Medulla oblongata (tissue), 1 donor: Measurements from ENCODE around the gene MYH9.

Experiments used
- DNase-seq: peaks from one replicate; pipeline ENCODE4 v3.0.0-alpha.2; 2015; ENCODE audit errors: extremely low spot score

Gene MYH9

DNA sequence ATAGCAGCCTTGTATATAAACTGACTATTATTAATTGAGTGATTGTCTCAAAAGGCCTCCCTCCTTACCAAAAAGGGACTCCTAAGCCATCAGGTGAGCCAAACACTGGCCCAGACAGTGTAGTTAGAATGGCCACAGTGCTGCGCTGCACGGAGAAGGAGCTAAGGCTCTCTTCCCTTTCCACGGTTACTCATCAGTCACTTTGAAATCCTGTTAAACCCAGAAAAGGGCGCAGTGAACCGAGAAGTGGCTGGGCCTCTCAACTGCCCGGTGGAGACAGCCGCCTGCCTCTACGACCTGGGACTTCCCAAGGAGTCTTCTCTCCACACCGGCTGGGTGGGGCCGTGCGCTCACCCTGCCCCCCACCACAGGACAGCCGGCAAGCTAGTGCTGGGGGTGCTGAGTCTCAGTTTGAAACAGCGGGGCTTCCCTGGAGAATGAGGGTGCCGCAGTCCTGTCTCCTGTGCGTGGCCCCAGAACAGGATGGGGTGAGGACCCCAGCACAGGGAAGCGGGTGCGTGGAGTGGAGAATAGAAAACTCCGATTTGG lies 1.3 kb downstream of the MYH9 start:
- DNase-seq = peak; percentile 65

- peak; percentile 42 for DNase-seq
Measured at GRCh38 chr22:36385491-36386350, 2.0 kb downstream of the MYH9 start.

GRCh38 chr22:36384766-36385481 lies 2.8 kb downstream of the MYH9 start:
- DNase-seq = peak; percentile 51

- DNase-seq = no peak
Measured at GRCh38 chr22:36383110-36383581, 4.6 kb downstream of the MYH9 start.

DNA sequence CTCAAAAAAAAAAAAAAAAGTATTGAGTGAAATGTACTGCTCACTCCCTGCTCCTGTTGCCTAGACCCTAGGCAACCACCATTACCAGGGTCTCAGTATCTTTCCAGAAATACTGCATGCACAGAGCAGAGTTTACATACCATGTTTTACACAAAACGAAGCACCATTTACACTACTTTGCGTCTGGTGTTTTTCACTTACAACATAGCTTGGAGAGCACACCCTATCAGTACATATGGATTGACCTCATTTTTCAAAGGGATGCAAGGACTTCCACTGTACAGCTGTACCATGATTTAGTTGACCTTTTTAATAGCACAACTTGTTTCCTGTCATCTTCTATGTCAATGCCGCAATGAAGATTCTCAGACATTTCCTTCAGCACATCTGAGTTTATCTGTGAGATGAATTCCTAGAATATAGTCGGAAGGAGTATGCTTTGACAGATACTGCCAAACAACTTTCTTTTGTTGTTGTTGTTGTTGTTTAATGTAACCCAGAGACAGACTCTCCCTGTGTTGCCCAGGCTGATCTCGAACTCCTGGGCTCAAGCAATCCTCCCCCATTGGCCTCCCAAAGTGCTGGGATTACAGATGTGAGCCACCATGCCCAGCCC lies 6.1 kb downstream of the MYH9 start:
- DNase-seq = no peak

GRCh38 chr22:36379593-36380361 lies 8.0 kb downstream of the MYH9 start:
- no peak for DNase-seq

DNA sequence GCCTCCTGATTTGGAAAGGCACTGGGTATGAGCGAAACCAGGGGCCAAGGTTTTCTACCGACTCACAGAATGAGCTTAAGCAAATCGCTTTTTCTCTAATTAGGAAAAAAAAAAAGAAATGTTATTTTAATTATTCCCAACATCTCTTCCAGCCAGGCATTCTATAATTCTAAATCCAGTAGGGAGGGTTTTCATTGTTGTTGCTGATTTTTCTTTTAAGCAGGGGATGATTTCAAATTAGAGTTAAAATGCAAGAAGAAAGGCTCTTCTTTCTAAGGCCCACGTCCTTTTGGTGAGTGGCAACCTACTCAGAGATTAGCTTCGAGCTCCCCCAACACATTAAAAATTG lies 8.9 kb downstream of the MYH9 start:
- no peak for DNase-seq

DNA sequence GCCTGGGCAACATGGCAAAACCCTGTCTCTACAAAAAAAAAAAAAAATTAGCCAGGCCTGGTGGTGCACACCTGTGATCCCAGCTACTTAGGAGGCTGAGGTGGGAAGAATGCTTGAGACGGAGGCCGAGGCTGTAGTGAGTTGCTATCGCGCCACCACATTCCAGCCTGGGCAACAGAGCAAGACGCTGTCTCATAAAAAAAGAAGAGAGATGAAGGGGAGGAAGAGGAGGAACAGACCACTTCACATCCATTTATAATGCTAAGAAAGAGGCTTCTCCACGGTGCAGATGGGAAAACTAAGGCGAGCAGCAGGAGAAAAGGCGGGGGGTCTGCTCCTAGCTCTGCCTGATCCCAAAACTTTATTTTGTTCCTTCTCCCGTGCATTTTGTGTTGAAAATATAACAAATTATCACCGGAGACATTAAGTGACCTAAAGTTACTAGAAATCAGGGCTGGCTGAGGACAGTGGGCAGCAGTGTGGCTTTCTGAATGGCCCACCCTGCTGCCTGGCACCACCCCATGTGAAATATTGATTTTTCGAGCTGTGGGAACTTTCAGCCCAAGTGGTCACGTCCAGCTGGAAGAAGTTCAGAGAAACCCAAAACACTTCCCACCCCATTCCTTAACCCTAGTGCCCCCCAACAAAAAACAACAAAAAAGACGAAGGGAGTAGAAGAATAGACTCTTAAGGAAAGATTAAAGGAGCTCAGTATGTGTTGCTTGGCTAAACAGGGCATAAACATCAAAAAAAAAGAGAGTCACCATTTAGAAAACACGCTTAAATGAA lies 9.5 kb downstream of the MYH9 start:
- DNase-seq = no peak

- no peak for DNase-seq
Measured at GRCh38 chr22:36377022-36377631, 10.6 kb downstream of the MYH9 start.

GRCh38 chr22:36376265-36376664 lies 11.5 kb downstream of the MYH9 start:
- DNase-seq = no peak

GRCh38 chr22:36375071-36375980 lies 12.4 kb downstream of the MYH9 start:
- no peak for DNase-seq

DNA sequence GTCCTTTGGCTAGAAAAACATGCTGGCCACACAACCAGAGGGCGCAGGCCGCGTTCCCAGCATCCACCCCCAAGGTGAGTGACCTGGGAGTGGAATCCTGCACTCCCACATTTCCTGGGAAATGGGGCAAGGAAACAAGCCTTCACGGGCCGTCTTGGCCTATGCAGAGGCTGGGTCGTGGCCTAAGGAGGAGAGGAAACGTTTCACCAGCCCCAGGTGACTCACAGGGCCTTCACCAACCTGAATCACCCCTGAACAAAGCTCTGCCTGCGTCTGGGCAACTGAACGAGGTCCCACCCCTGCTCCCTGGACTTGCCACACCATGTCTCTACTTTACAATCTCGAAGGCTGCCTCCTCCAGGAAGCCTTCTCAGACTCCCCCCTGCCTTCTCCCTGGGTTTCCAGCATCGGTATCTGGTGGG lies 13.2 kb downstream of the MYH9 start:
- no peak for DNase-seq

DNA sequence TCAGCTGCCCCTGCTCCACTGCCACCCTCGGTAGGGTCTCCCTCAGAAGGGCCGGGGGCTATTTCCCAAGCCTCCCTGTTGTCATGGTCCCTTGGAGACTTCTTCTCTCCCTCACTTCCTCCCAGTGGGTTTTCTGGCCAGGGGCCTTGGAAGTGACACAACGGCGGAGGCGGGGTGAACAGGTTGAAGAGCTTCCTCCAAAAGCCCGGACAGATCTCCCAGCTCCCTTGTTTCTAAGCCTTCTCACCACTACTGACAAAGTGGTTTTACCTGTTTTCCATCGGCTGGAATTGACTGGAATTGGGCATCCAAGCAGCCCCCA lies 14.5 kb downstream of the MYH9 start:
- no peak for DNase-seq

DNA sequence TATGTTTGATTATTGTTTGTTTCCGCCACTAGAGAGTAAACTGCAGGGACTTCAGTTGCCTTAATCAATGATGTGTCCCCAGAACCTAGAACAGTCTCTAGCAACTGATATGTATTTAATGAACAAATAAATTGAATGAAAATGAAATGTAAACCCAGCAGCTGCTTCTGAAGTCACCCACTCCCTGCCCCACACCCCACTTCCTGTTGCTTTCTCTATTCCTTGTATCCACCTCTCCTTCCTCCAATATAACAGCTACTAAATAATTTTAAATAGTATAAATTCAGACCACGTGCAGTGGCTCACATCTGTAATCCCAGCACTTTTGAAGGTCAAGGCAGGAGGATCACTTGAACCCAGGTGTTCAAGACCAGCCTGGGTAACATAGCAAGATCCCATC lies 15.8 kb downstream of the MYH9 start:
- DNase-seq = no peak

DNA sequence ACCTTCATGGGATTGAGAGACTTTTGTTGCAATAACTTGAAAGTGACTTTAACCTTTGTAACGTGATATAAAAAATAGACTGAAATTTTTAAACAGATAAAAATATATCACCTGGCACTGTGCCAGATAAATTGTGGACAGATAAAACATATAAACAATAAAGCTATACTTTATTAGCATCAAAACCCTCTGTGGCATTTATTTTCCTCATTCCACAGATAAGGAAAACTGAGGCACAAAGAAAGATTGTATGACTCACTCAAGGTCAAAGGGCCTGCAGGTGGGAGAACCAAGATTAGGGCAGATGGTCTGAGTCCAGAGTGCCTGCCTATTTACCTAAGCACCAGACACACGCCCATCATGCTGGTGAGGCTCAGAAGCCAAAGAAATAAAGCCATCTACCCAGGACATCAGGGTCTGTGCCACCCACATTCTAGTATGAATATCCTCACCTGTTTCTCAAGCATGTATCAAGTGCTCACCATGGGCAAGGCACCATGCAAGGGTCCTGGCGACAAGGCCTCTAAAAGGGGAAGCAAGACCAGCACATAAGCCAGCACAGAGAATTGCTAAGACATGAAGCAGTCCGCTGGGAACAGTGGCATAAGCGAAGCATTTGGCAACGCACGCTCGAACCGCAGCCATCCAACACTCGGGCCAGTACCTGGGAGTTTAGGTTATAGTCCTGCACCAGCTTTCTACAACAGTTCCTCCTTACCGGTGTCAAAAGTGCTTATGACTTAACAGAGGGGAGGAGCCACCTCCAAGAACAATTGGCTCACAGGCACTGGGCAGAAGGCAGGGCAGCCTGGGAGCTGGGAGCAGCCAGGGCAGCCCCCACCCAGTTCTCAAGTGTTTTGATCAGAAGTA lies 17.6 kb downstream of the MYH9 start:
- peak; percentile 48 for DNase-seq

- no peak for DNase-seq
Measured at GRCh38 chr22:36369004-36369921, 18.5 kb downstream of the MYH9 start.

DNA sequence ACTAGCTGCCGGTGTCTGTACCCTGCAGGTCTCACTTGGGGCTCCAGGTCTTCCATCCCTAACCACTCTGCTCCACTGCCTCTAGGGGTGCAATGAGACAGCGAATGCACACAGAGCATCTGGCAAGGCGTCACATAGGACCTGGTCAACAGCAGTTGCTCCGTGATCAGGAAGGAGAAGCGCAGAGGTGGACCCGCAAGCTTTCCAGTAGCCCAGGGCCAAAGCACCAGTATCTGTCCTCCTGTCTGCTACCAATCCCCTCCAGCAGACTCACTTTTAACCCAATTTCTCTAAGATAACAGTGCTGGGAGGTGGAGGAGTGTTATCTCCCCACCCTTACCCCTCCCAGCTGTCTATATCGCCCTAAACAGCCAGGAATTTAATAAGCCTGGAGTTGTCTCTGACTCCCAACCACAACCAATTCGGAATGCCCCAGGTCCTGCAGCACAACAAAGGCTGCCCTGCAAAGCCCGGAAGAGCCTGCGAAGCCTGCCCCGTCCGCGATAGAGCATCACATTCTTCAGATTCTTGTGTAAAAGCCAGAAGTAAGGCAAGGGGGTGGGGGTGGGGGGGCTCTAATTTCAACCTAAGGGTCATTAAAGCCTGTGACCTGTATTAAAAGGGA lies 19.3 kb downstream of the MYH9 start:
- DNase-seq = no peak
